Testis (tissue), 2 donors: ENCODE measurements around the gene P2RY11.

ENCODE experiments used
- CTCF ChIP-seq, 3 experiments: fragments of 450-650 bp in 2 of 3; fragments of 200-600 bp in 1 of 3; sonication (generic) in 1 of 3; IDR thresholded peaks; one replicate each; pipeline ENCODE4 v1.5.1; 2016 to 2019; ENCODE audit warnings: antibody characterized with exemption in 3 of 3, mild to moderate bottlenecking in 2 of 3, moderate library complexity in 1 of 3
- POLR2A ChIP-seq: fragments of 450-650 bp; IDR thresholded peaks from one replicate; pipeline ENCODE4 v1.6.1; 2017; ENCODE audit warnings: antibody characterized with exemption, mild to moderate bottlenecking, moderate library complexity

- TF ChIP-seq CTCF (IDR thresholded peaks at IDR 0.05) (no peak), POLR2A (no peak)
Measured at GRCh38 chr19:10163536-10163935, 52.0 kb downstream of the P2RY11 start.
